Astrocyte (in vitro differentiated cells and primary cell): ENCODE data around the gene PIM1. TPM values are rescaled to one million over a fixed set of nuclear protein-coding genes. Genes with fewer than 3 reads are reported as not detected.

ENCODE experiments used
- DNase-seq: peaks from one replicate; pipeline ENCODE4 v3.0.0-alpha.2; 2010; ENCODE audit warnings: low read depth
- FAIRE-seq: peaks from 2 replicates; lab custom pipeline; 2011; peaks lifted over from hg19 to GRCh38; lab: Jason Lieb, UNC
- H2AFZ ChIP-seq: 2 replicates; pipeline ENCODE4 v1.6.0; 2012; ENCODE audit warnings: low read depth, low read length, inconsistent platforms
- H3K27ac ChIP-seq: 2 replicates; pipeline ENCODE4 v1.5.1; 2011; ENCODE audit warnings: low read depth, low read length, inconsistent platforms
- H3K27me3 ChIP-seq: 2 replicates; pipeline ENCODE4 v1.6.0; 2011; ENCODE audit warnings: low read length, inconsistent platforms; ENCODE audit not compliant: insufficient read depth
- H3K36me3 ChIP-seq: 2 replicates; pipeline ENCODE4 v1.5.1; 2011; ENCODE audit warnings: low read length, inconsistent platforms; ENCODE audit not compliant: insufficient read depth
- H3K4me1 ChIP-seq: 2 replicates; pipeline ENCODE4 v1.5.1; 2011; ENCODE audit warnings: low read length, inconsistent platforms; ENCODE audit not compliant: insufficient read depth
- H3K4me2 ChIP-seq: 2 replicates; pipeline ENCODE4 v1.6.0; 2012; ENCODE audit warnings: low read length, inconsistent platforms
- H3K4me3 ChIP-seq: 2 replicates; pipeline ENCODE4 v1.5.1; 2011; ENCODE audit warnings: low read depth, mild to moderate bottlenecking, low read length, inconsistent platforms; ENCODE audit not compliant: insufficient read depth
- H3K79me2 ChIP-seq: 2 replicates; pipeline ENCODE4 v1.6.0; 2012; ENCODE audit warnings: mild to moderate bottlenecking, low read length, inconsistent platforms; ENCODE audit not compliant: insufficient read depth
- H3K9ac ChIP-seq: 2 replicates; pipeline ENCODE4 v1.6.0; 2012; ENCODE audit warnings: mild to moderate bottlenecking, low read length, inconsistent platforms
- H3K9me3 ChIP-seq: 2 replicates; pipeline ENCODE4 v1.5.1; 2012; ENCODE audit warnings: low read depth, mild to moderate bottlenecking, low read length, inconsistent platforms; ENCODE audit not compliant: insufficient read depth
- H4K20me1 ChIP-seq: 2 replicates; pipeline ENCODE4 v1.6.0; 2012; ENCODE audit warnings: low read length, inconsistent platforms; ENCODE audit not compliant: insufficient read depth
- H3K27ac Mint-ChIP-seq: one replicate; pipeline ENCODE4 v1.8.0; 2021; ENCODE audit warnings: mild to moderate bottlenecking, mixed read lengths; ENCODE audit not compliant: unreplicated experiment
- H3K27me3 Mint-ChIP-seq: one replicate; pipeline ENCODE4 v1.8.0; 2021; ENCODE audit warnings: low read depth, mixed read lengths; ENCODE audit not compliant: unreplicated experiment
- H3K36me3 Mint-ChIP-seq: one replicate; pipeline ENCODE4 v1.8.0; 2021; ENCODE audit warnings: low read depth, mixed read lengths; ENCODE audit not compliant: unreplicated experiment
- H3K4me1 Mint-ChIP-seq: one replicate; pipeline ENCODE4 v1.8.0; 2021; ENCODE audit warnings: low read depth, mixed read lengths; ENCODE audit not compliant: unreplicated experiment
- H3K4me3 Mint-ChIP-seq: one replicate; pipeline ENCODE4 v1.8.0; 2021; ENCODE audit warnings: mild to moderate bottlenecking, moderate library complexity, mixed read lengths; ENCODE audit not compliant: unreplicated experiment
- H3K9me3 Mint-ChIP-seq: one replicate; pipeline ENCODE4 v1.8.0; 2021; ENCODE audit warnings: mild to moderate bottlenecking, mixed read lengths; ENCODE audit not compliant: unreplicated experiment
- CTCF ChIP-seq: IDR thresholded peaks from 2 replicates; pipeline ENCODE4 v1.5.1; 2011; ENCODE audit warnings: low read depth, mild to moderate bottlenecking, inconsistent platforms, low read length, moderate library complexity; ENCODE audit not compliant: insufficient read depth
- EZH2 ChIP-seq: IDR thresholded peaks from 2 replicates; pipeline ENCODE4 v1.6.1; 2012; ENCODE audit warnings: mild to moderate bottlenecking, low read length, inconsistent platforms; ENCODE audit not compliant: insufficient read depth
- total RNA-seq: library from RNA; stranded (reverse); gene quantifications from 2 replicates; pipeline ENCODE4 v1.2.1, GENCODE V29; 2021

PIM1 gene
- total RNA-seq, 1 donor from 2014 or later = 32.1 TPM

- H3K9me3 Mint-ChIP-seq = no peaks in the 10 kb centered on the region
- peaks cover 2% of the 10 kb centered on the region for H3K36me3 Mint-ChIP-seq
- peak; percentile 42 for DNase-seq
- H3K4me1 ChIP-seq = peaks cover 53% of the 10 kb centered on the region
- H3K79me2 ChIP-seq = no peaks in the 10 kb centered on the region
- H3K27ac Mint-ChIP-seq = no peak overlapping the region
- no peak overlapping the region for H3K9ac ChIP-seq
- no peak overlapping the region for H3K4me3 ChIP-seq
- no peaks in the 10 kb centered on the region for H3K27me3 Mint-ChIP-seq
- no peaks in the 10 kb centered on the region for H3K36me3 ChIP-seq
- no peak overlapping the region for H3K27ac ChIP-seq
- H3K9me3 ChIP-seq = no peaks in the 10 kb centered on the region
- H2AFZ ChIP-seq = no peak overlapping the region
- no peaks in the 10 kb centered on the region for H4K20me1 ChIP-seq
- peaks cover 58% of the 10 kb centered on the region for H3K4me1 Mint-ChIP-seq
- H3K27me3 ChIP-seq = no peaks in the 10 kb centered on the region
- TF ChIP-seq CTCF = no peak
- no peak for TF ChIP-seq EZH2
- peak overlapping the region; percentile 40 for H3K4me2 ChIP-seq
- FAIRE-seq = no peak
- H3K4me3 Mint-ChIP-seq = no peak overlapping the region
Observed at GRCh38 chr6:37130704-37131103, 39.2 kb upstream of the PIM1 start.

- Histone ChIP-seq H3K27me3 (no peaks in the 10 kb centered on the region), H2AFZ (peak overlapping the region; percentile 48), H4K20me1 (no peaks in the 10 kb centered on the region), H3K9me3 (no peaks in the 10 kb centered on the region), H3K27ac (peak overlapping the region; percentile 29), H3K79me2 (no peaks in the 10 kb centered on the region), H3K4me2 (peak overlapping the region; percentile 40), H3K36me3 (no peaks in the 10 kb centered on the region), H3K4me1 (peaks cover 52% of the 10 kb centered on the region), H3K9ac (peak overlapping the region; percentile 14), H3K4me3 (no peak overlapping the region)
- H3K4me1 Mint-ChIP-seq = peaks cover 54% of the 10 kb centered on the region
- TF ChIP-seq EZH2 (no peak), CTCF (no peak)
- no peaks in the 10 kb centered on the region for H3K9me3 Mint-ChIP-seq
- peaks cover 2% of the 10 kb centered on the region for H3K36me3 Mint-ChIP-seq
- DNase-seq (peak; percentile 75), FAIRE-seq (no peak)
- H3K27ac Mint-ChIP-seq = peak overlapping the region; percentile 80
- H3K27me3 Mint-ChIP-seq = no peaks in the 10 kb centered on the region
- no peak overlapping the region for H3K4me3 Mint-ChIP-seq
Observed at GRCh38 chr6:37131104-37131959, 38.6 kb upstream of the PIM1 start.

DNA sequence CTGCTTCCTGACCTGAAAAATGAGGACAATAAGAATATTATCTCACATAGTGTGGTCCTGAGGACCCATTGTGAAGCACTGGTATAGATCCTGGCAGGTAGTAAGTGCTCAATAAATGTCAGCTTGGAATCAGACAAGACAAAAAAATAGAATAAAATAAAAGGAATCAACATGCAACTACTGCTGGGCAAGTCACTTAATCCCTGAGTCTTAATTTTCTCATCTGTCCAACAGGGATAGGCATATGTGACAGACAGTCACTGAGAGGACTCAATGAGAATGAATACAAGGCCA, 38.0 kb upstream of the PIM1 start:
- Histone ChIP-seq H3K27me3 (no peaks in the 10 kb centered on the region), H3K9me3 (no peaks in the 10 kb centered on the region), H3K4me3 (no peak overlapping the region), H3K27ac (no peak overlapping the region), H4K20me1 (no peaks in the 10 kb centered on the region), H3K36me3 (no peaks in the 10 kb centered on the region), H3K79me2 (no peaks in the 10 kb centered on the region), H3K4me1 (peaks cover 55% of the 10 kb centered on the region), H3K9ac (peak overlapping the region; percentile 14), H3K4me2 (no peak overlapping the region), H2AFZ (no peak overlapping the region)
- Mint-ChIP-seq H3K4me3 (no peak overlapping the region), H3K36me3 (peaks cover 2% of the 10 kb centered on the region), H3K27ac (peak overlapping the region; percentile 80), H3K4me1 (peaks cover 54% of the 10 kb centered on the region), H3K9me3 (no peaks in the 10 kb centered on the region), H3K27me3 (no peaks in the 10 kb centered on the region)
- FAIRE-seq (no peak), DNase-seq (no peak)
- TF ChIP-seq CTCF = no peak
- TF ChIP-seq EZH2 = no peak
